Measurements from ENCODE around the gene PTPRM. TPM values are rescaled to one million over a fixed set of nuclear protein-coding genes. Genes with fewer than 3 reads are reported as not detected.

Gene PTPRM
- polyA plus RNA-seq, 1 donor (not counting 4 experiments of a cell fraction or from before 2014, with no cell fraction given), result 54.5 TPM

DNA sequence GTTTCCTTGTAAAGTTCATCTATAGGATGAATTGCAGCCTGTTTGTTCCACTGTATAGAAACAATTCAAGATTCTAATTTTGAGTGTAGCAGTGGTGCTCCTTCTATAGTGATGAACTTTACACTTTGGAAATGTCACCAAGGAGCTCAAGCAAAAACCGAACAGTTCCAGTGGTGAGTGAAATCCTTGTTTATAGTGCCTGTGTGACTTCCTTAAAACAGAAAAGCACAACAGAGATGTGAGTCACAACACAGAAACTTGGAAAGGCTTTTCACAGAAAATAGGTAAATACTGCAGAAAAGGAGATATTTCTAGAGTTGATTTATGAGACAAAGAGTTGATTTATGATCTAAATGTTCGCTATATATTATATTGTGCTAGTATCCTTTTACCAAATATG is 482.0 kb downstream of the PTPRM start:
- no peak overlapping the region for H3K9ac ChIP-seq (ENCODE audit: control insufficient read depth, extremely low read depth, insufficient read depth, low read length)
- FAIRE-seq, result no peak
- H3K27me3 ChIP-seq (ENCODE audit: control insufficient read depth, extremely low read depth, insufficient read depth, low read length), result no peaks in the 10 kb centered on the region
- H3K4me2 ChIP-seq (ENCODE audit: control insufficient read depth, extremely low read depth, insufficient read depth, low read depth, low read length), result no peak overlapping the region
- DNase-seq (ENCODE audit: low read depth, low spot score), result no peak
- dilution Hi-C loops (cut with MboI; ENCODE audit: extremely low pct_ligation_motif_present, low sequenced_read_pairs), result no loop called here
- no peaks in the 10 kb centered on the region for H3K9me3 ChIP-seq (ENCODE audit: control insufficient read depth, low read depth, low read length)
- no peak overlapping the region for H2AFZ ChIP-seq (ENCODE audit: control insufficient read depth, low read length)
- TF ChIP-seq CTCF (optimal IDR thresholded peaks at IDR 0.05 in 1 of 3, IDR thresholded peaks at IDR 0.05 in 1 of 3, conservative IDR thresholded peaks at IDR 0.05 in 1 of 3; ENCODE audit: extremely low read depth in 1 of 3, insufficient read depth in 2 of 3, low read length in 3 of 3) (no peak), EZH2 (IDR thresholded peaks at IDR 0.05; ENCODE audit: low read length) (no peak)
- H3K9me1 ChIP-seq (ENCODE audit: control insufficient read depth, extremely low read depth, insufficient read depth, low read length), result no peaks in the 10 kb centered on the region
- H3K4me1 ChIP-seq (ENCODE audit: control insufficient read depth, extremely low read depth, insufficient read depth, low read length), result no peaks in the 10 kb centered on the region
- no peaks in the 10 kb centered on the region for H3K36me3 ChIP-seq (ENCODE audit: control insufficient read depth in 2 of 2, extremely low read depth in 1 of 2, insufficient read depth in 2 of 2, low read length in 2 of 2)
- no peak overlapping the region for H3K27ac ChIP-seq (ENCODE audit: control insufficient read depth, insufficient read depth, low read length)
- no peaks in the 10 kb centered on the region for H3K79me2 ChIP-seq (ENCODE audit: control insufficient read depth, insufficient read depth, low read length)
- no peaks in the 10 kb centered on the region for H4K20me1 ChIP-seq (ENCODE audit: control insufficient read depth, extremely low read depth, insufficient read depth, low read length)
- H3K4me3 ChIP-seq (ENCODE audit: control insufficient read depth in 2 of 3, extremely low read depth in 1 of 3, insufficient read depth in 2 of 3, low read depth in 1 of 3, low read length in 3 of 3), result no peak overlapping the region

DNA sequence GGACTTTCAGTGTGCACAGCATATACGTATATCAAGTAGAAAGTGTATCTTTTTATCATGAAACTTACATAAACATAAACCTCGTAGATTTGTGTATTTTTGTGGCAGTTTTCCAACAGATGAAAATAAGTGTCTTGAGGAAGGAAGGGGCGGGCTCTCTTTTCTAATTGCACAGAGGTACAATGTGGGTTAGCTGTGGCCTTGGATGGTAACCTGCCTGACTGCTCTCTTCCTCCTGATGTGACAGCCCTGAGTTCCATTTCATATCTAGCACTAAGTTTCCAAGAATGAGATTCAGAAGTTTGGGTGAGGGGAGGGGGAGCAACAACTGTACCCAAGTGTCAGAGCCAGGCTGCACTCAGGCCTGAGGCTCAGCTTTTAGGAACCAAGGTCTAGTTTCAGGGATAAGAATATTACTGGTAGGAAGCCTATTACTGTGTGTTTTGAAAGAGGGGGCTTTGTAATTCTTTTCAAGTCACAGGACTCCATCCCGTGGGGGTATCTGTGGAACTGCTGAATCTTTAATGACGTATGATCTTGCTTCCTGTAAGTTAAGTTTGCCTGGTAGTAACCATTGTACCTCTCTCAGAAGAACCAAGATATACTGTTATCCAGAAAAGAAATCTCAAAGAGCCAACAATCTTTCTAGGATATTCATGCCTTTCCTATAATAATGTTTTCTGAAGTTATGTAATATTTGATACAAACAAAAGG is 483.7 kb downstream of the PTPRM start:
- TF ChIP-seq CTCF (optimal IDR thresholded peaks at IDR 0.05 in 1 of 3, IDR thresholded peaks at IDR 0.05 in 1 of 3, conservative IDR thresholded peaks at IDR 0.05 in 1 of 3; ENCODE audit: extremely low read depth in 1 of 3, insufficient read depth in 2 of 3, low read length in 3 of 3) (no peak), EZH2 (IDR thresholded peaks at IDR 0.05; ENCODE audit: low read length) (no peak)
- DNase-seq (ENCODE audit: low read depth, low spot score) (no peak), FAIRE-seq (no peak)
- Histone ChIP-seq H3K9ac (ENCODE audit: control insufficient read depth, extremely low read depth, insufficient read depth, low read length) (no peak overlapping the region), H4K20me1 (ENCODE audit: control insufficient read depth, extremely low read depth, insufficient read depth, low read length) (no peaks in the 10 kb centered on the region), H3K9me1 (ENCODE audit: control insufficient read depth, extremely low read depth, insufficient read depth, low read length) (no peaks in the 10 kb centered on the region), H3K9me3 (ENCODE audit: control insufficient read depth, low read depth, low read length) (no peaks in the 10 kb centered on the region), H3K27me3 (ENCODE audit: control insufficient read depth, extremely low read depth, insufficient read depth, low read length) (no peaks in the 10 kb centered on the region), H3K4me2 (ENCODE audit: control insufficient read depth, extremely low read depth, insufficient read depth, low read depth, low read length) (no peak overlapping the region), H2AFZ (ENCODE audit: control insufficient read depth, low read length) (no peak overlapping the region), H3K27ac (ENCODE audit: control insufficient read depth, insufficient read depth, low read length) (no peak overlapping the region), H3K4me1 (ENCODE audit: control insufficient read depth, extremely low read depth, insufficient read depth, low read length) (no peaks in the 10 kb centered on the region), H3K79me2 (ENCODE audit: control insufficient read depth, insufficient read depth, low read length) (no peaks in the 10 kb centered on the region), H3K4me3 (ENCODE audit: control insufficient read depth in 2 of 3, extremely low read depth in 1 of 3, insufficient read depth in 2 of 3, low read depth in 1 of 3, low read length in 3 of 3) (no peak overlapping the region), H3K36me3 (ENCODE audit: control insufficient read depth in 2 of 2, extremely low read depth in 1 of 2, insufficient read depth in 2 of 2, low read length in 2 of 2) (no peaks in the 10 kb centered on the region)
- dilution Hi-C loops (cut with MboI; ENCODE audit: extremely low pct_ligation_motif_present, low sequenced_read_pairs), result no loop called here
